ENCODE measurements around the gene UBE3D. TPM values are rescaled to one million over a fixed set of nuclear protein-coding genes. Genes with fewer than 3 reads are reported as not detected.

UBE3D gene
- total RNA-seq, 1 donor from 2014 or later = 4.4 TPM

DNA sequence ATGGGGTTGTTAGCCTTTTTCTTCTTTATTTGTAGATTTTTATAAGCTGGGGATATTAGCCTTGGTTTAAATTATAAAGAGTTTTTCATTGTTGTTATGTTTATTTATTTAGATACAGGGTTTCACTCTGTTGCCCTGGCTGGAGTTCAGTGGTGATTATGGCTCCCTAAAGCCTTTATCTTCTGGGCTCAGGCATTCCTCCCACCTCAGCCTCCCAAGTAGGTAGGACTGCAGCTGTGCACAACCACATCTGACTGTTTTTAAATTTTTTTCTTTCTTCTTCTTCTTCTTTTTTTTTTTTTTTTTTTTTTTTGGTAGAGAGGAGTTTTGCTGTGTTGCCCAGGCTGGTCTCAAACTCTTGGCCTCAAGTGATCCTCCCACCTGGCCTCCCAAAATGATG is 80.9 kb downstream of the UBE3D start:
- no peak overlapping the region for H3K27ac ChIP-seq
- no peak for ATAC-seq
- intact Hi-C loops (cut with DNase I) = no loop called here
- no peaks in the 10 kb centered on the region for H3K36me3 ChIP-seq
- TF ChIP-seq, protein P1, sequence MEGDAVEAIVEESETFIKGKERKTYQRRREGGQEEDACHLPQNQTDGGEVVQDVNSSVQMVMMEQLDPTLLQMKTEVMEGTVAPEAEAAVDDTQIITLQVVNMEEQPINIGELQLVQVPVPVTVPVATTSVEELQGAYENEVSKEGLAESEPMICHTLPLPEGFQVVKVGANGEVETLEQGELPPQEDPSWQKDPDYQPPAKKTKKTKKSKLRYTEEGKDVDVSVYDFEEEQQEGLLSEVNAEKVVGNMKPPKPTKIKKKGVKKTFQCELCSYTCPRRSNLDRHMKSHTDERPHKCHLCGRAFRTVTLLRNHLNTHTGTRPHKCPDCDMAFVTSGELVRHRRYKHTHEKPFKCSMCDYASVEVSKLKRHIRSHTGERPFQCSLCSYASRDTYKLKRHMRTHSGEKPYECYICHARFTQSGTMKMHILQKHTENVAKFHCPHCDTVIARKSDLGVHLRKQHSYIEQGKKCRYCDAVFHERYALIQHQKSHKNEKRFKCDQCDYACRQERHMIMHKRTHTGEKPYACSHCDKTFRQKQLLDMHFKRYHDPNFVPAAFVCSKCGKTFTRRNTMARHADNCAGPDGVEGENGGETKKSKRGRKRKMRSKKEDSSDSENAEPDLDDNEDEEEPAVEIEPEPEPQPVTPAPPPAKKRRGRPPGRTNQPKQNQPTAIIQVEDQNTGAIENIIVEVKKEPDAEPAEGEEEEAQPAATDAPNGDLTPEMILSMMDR (IDR thresholded peaks at IDR 0.05) = no peak
- DNase-seq = no peak
- H3K27me3 ChIP-seq = no peaks in the 10 kb centered on the region
- H3K4me3 ChIP-seq = no peak overlapping the region
- no peaks in the 10 kb centered on the region for H3K4me1 ChIP-seq
- H3K9me3 ChIP-seq = no peaks in the 10 kb centered on the region

DNA sequence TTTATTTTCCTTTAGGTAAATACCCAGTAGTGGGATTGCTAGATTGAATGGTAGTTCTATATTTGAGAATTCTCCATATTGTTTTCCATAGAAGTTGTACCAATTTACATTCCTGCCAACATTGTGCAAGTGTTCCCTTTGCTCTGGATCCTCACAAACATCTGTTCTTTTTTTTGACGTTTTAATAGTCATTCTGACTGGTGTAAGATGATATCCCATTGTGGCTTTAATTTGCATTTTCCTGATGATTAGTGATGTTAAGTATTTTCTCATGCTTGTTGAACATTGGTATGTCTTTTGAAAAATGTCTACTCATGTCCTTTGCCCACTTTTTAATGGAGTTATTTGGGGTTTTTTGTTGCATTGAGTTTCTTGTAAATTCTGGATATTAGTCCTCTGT is 85.6 kb downstream of the UBE3D start:
- Histone ChIP-seq H3K27ac (no peak overlapping the region), H3K4me1 (no peaks in the 10 kb centered on the region), H3K36me3 (no peaks in the 10 kb centered on the region), H3K27me3 (no peaks in the 10 kb centered on the region), H3K4me3 (no peak overlapping the region), H3K9me3 (no peaks in the 10 kb centered on the region)
- TF ChIP-seq, protein P1 (IDR thresholded peaks at IDR 0.05) = no peak
- ATAC-seq = no peak
- intact Hi-C loops (cut with DNase I) = no loop called here
- DNase-seq = no peak

DNA sequence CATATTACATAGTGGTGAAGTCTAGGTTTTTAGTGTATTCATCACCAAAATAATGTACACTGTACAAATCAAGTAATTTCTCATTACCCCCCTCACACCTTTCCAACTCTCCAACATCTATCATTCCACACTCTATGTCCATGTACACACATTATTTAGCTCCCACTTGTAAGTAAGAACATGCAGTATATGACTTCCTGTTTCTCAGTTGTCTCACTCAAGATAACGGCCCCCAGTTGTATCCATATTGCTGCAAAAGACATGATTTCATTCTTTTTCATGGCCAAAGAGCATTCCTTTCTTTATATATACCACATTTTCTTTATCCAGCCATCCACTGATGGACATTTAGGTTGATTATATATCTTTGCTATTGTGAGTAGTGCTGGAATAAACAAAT is 86.0 kb downstream of the UBE3D start:
- no peaks in the 10 kb centered on the region for H3K36me3 ChIP-seq
- no peaks in the 10 kb centered on the region for H3K4me1 ChIP-seq
- no peaks in the 10 kb centered on the region for H3K27me3 ChIP-seq
- no peaks in the 10 kb centered on the region for H3K9me3 ChIP-seq
- ATAC-seq (no peak), DNase-seq (no peak)
- TF ChIP-seq, protein P1 (IDR thresholded peaks at IDR 0.05) = no peak
- intact Hi-C loops (cut with DNase I) = no loop called here
- no peak overlapping the region for H3K27ac ChIP-seq
- no peak overlapping the region for H3K4me3 ChIP-seq

DNA sequence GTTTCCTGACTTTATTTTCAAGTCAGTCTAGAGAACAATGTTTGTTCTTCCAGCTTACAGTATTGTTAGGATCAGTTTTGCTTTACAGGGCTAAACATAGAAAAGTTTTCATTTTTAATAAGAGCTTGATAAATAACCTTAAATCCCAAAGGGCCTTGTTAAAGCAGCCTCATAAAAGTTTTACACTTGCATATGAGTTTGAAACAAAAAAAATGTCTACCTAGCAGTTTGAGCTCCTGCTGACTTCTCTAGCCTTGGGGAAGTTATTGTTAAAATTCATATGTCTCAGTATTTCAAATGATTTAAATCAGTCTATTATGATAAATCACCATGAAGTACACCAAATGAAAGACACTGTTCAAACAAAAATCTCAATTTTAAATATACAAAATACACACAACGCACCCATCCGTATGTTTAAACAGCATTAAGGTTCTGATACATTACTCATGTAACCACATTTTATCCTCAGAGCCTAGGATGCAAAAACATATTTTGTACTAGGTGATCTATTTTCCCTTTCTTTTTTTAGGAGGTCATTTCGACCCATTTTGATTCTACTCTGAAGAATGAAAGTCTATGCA is 87.2 kb downstream of the UBE3D start:
- H3K36me3 ChIP-seq = no peaks in the 10 kb centered on the region
- ATAC-seq (no peak), DNase-seq (no peak)
- TF ChIP-seq, protein P1 (IDR thresholded peaks at IDR 0.05) = no peak
- no peak overlapping the region for H3K4me3 ChIP-seq
- no peaks in the 10 kb centered on the region for H3K9me3 ChIP-seq
- intact Hi-C loops (cut with DNase I) = no loop called here
- no peak overlapping the region for H3K27ac ChIP-seq
- no peaks in the 10 kb centered on the region for H3K4me1 ChIP-seq
- H3K27me3 ChIP-seq = no peaks in the 10 kb centered on the region

DNA sequence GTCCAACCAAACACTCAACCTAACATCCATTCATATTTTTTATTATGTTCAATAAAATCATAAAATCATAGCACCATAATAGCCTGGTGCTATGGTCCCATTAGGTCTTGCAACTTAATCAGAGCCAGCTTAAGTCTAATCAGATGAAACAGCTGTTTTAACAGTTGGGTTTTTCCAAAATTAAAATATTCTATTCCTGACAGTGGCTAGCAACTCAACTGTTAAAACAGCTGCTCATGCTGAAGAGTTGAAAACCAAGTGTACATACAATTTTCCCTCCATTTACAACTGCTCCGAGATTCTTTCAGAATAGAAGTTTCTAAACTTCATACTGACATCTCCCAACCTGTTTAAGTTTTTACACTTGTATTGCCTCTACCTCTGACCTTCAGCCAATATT is 89.5 kb downstream of the UBE3D start:
- H3K4me3 ChIP-seq = no peak overlapping the region
- no peaks in the 10 kb centered on the region for H3K9me3 ChIP-seq
- no peak overlapping the region for H3K27ac ChIP-seq
- H3K4me1 ChIP-seq = no peaks in the 10 kb centered on the region
- no peak for DNase-seq
- no peaks in the 10 kb centered on the region for H3K36me3 ChIP-seq
- TF ChIP-seq, protein P1 (IDR thresholded peaks at IDR 0.05) = no peak
- ATAC-seq = no peak
- intact Hi-C loops (cut with DNase I) = no loop called here
- no peaks in the 10 kb centered on the region for H3K27me3 ChIP-seq
